HepG2 (cell line): ENCODE results near the gene CHAF1B. TPM values are rescaled to one million over a fixed set of nuclear protein-coding genes. Genes with fewer than 3 reads are reported as not detected.
"Not testable (repeated sequence)": the region's sequence is repeated elsewhere in the genome, so short reads cannot be mapped to it uniquely, and the experiment has no call there.

Source experiments
- ATAC-seq: fragments of 200-7000 bp; cut with Tn5 transposase; 3 replicates; pipeline ENCODE4 v1.9.1; 2020; ENCODE audit warnings: mild to moderate bottlenecking, moderate library complexity
- BruUV-seq: library from RNA; stranded (reverse); fragments of 400-500 nt; replicated peaks from 2 replicates; lab custom pipeline; 2021; lab: Mats Ljungman, UMichigan
- CTCF ChIA-PET: fragments of 300-600 bp; formaldehyde crosslinking; extraction: SDS; loops from one replicate; lab custom pipeline; 2021; ENCODE audit warnings: low total read pairs, inconsistent platforms, low intra/inter-chr PET ratio; lab: Yijun Ruan, JAX
- POLR2A ChIA-PET: fragments of 350-600 bp; sonication (Branson Sonifier 250); formaldehyde crosslinking; loops from one replicate; lab custom pipeline; 2020; ENCODE audit warnings: antibody characterized with exemption, inconsistent platforms; lab: Yijun Ruan, JAX
- DNase-seq: peaks from one replicate; pipeline ENCODE4 v3.0.0-alpha.2; 2015; ENCODE audit warnings: low spot score
- FAIRE-seq: peaks from 3 replicates; lab custom pipeline; 2011; peaks lifted over from hg19 to GRCh38; lab: Jason Lieb, UNC
- H2AFZ ChIP-seq: one replicate; pipeline ENCODE4 v1.6.1; 2011; ENCODE audit warnings: low read length, inconsistent platforms
- H3K27ac ChIP-seq: fragments of 300-600 bp; 3 replicates; pipeline ENCODE4 v1.8.0; 2011; ENCODE audit warnings: mixed run types, mild to moderate bottlenecking, mixed read lengths, low read length, inconsistent platforms; ENCODE audit not compliant: insufficient read depth; ENCODE audit errors: extremely low read length
- H3K27me3 ChIP-seq, 2 experiments: fragments of 200-600 bp in 1 of 2; 2 replicates in 1 of 2; 3 replicates in 1 of 2; pipeline versions ENCODE4 v1.6.0 to v1.8.0; 2011; ENCODE audit warnings: low read length in 2 of 2, mild to moderate bottlenecking in 2 of 2, moderate library complexity in 2 of 2, inconsistent platforms in 1 of 2; ENCODE audit not compliant: insufficient read depth in 2 of 2, control insufficient read depth in 1 of 2
- H3K36me3 ChIP-seq, 2 experiments: fragments of 200-600 bp in 1 of 2; replicated peaks in 1 of 2; 2 replicates in 1 of 2; 3 replicates in 1 of 2; pipeline versions ENCODE4 v1.5.1 to v1.8.0; 2011; ENCODE audit warnings: low read length in 2 of 2, inconsistent platforms in 1 of 2; ENCODE audit not compliant: insufficient read depth in 2 of 2, control insufficient read depth in 1 of 2
- H3K4me1 ChIP-seq: 2 replicates; pipeline ENCODE4 v1.5.1; 2012; ENCODE audit warnings: low read length, inconsistent platforms; ENCODE audit not compliant: insufficient read depth
- H3K4me2 ChIP-seq: 2 replicates; pipeline ENCODE4 v1.6.0; 2011; ENCODE audit warnings: low read depth, low read length, inconsistent platforms
- H3K4me3 ChIP-seq, 3 experiments: fragments of 200-600 bp in 1 of 3; sonication (generic), shearing (Covaris generic) in 1 of 3; replicated peaks in 1 of 3; 2 replicates each; pipeline ENCODE4 v1.5.1; 2011 to 2016; ENCODE audit warnings: low read length in 3 of 3, inconsistent platforms in 2 of 3, low read depth in 2 of 3, mild to moderate bottlenecking in 2 of 3, control low read depth in 1 of 3, mixed read lengths in 1 of 3; ENCODE audit not compliant: insufficient read depth in 1 of 3
- H3K79me2 ChIP-seq: one replicate; pipeline ENCODE4 v1.6.1; 2011; ENCODE audit warnings: low read length, inconsistent platforms; ENCODE audit not compliant: insufficient read depth
- H3K9ac ChIP-seq: 2 replicates; pipeline ENCODE4 v1.6.0; 2011; ENCODE audit warnings: mild to moderate bottlenecking, low read depth, low read length, inconsistent platforms; ENCODE audit not compliant: insufficient read depth
- H3K9me3 ChIP-seq: 2 replicates; pipeline ENCODE4 v1.5.1; 2012; ENCODE audit warnings: mild to moderate bottlenecking, low read length
- H4K20me1 ChIP-seq: 2 replicates; pipeline ENCODE4 v1.6.0; 2011; ENCODE audit warnings: inconsistent platforms, mild to moderate bottlenecking, low read length, moderate library complexity; ENCODE audit not compliant: insufficient read depth
- BCL6 ChIP-seq: IDR thresholded peaks from 2 replicates; pipeline ENCODE4 v1.6.1; 2016; ENCODE audit warnings: missing genetic modification reagents, missing compliant biosample characterization
- BRD4 ChIP-seq: sonication (generic); formaldehyde crosslinking; IDR thresholded peaks from 2 replicates; pipeline ENCODE4 v1.4.0; 2020; ENCODE audit warnings: missing genetic modification reagents
- MAFK ChIP-seq, 2 experiments: IDR thresholded peaks in 1 of 2; conservative IDR thresholded peaks in 1 of 2; 2 replicates each; pipeline ENCODE4 v1.6.1; 2011; ENCODE audit warnings: improper control_type of control experiment in 2 of 2, low read length in 2 of 2
- MBNL3 ChIP-seq: fragments of 250-450 bp; sonication (Bioruptor Pico); conservative IDR thresholded peaks from 2 replicates; pipeline ENCODE4 v1.8.0; 2022; ENCODE audit warnings: mild to moderate bottlenecking, inconsistent platforms
- NFE2L2 ChIP-seq: fragments of 150-350 bp; IDR thresholded peaks from 2 replicates; pipeline ENCODE4 v1.6.1; 2014; ENCODE audit warnings: low read length
- PCBP1 ChIP-seq: fragments of 200-400 bp; formaldehyde crosslinking; IDR thresholded peaks from 2 replicates; pipeline ENCODE4 v1.6.1; 2017; ENCODE audit warnings: mild to moderate bottlenecking, low read depth, low read length, borderline replicate concordance
- RAD21 ChIP-seq: fragments of 450-650 bp; formaldehyde crosslinking; IDR thresholded peaks from 2 replicates; pipeline ENCODE4 v1.5.0; 2020; ENCODE audit warnings: mild to moderate bottlenecking
- RAD51 ChIP-seq: fragments of 450-650 bp; IDR thresholded peaks from 2 replicates; pipeline ENCODE4 v1.6.1; 2016; ENCODE audit warnings: borderline replicate concordance
- ZBTB7B ChIP-seq: sonication (generic); formaldehyde crosslinking; IDR thresholded peaks from 2 replicates; pipeline ENCODE4 v1.4.0; 2020; ENCODE audit warnings: missing genetic modification reagents
- ZNF431 ChIP-seq: sonication (generic); formaldehyde crosslinking; IDR thresholded peaks from 2 replicates; pipeline ENCODE4 v1.9.0; 2022; ENCODE audit warnings: missing genetic modification reagents, low read depth, mild to moderate bottlenecking, borderline replicate concordance
- WGBS: methylation state at CpG from one replicate; pipeline ENCODE4 v1.1.6; 2017; ENCODE audit warnings: low lambda C conversion rate; 5-methylcytosine and 5-hydroxymethylcytosine counted together
- in situ Hi-C: cut with HindIII; loops from 2 replicates; pipeline ENCODE4 v1.10.0; 2017; ENCODE audit warnings: low pct_unique_long_range_greater_than_20kb; ENCODE audit not compliant: extremely low pct_ligation_motif_present
- intact Hi-C: fragments of 100-400 bp; cut with micrococcal nuclease; formaldehyde crosslinking; loops from one replicate; pipeline ENCODE4 v1.10.0; 2022; ENCODE audit not compliant: unreplicated experiment
- polyA plus RNA-seq, 8 experiments: library from polyadenylated mRNA; depleted of rRNA in 3 of 8; stranded (reverse) in 7 of 8; unstranded in 1 of 8; fragments of >200 nt; fragmentation: Illumina TruSeq in 4 of 8; extraction: Trizol in 4 of 8; gene quantifications; 2 replicates each; pipeline versions ENCODE4 v1.2.1 to v1.2.3, GENCODE V29; 2011 to 2016; ENCODE audit warnings: low read depth in 4 of 8, missing spikeins in 1 of 8, mixed read lengths in 1 of 8; ENCODE audit not compliant: insufficient read depth in 1 of 8
- total RNA-seq, 5 experiments: library from RNA; depleted of rRNA; stranded (reverse); fragments of >200 nt; fragmentation: Illumina TruSeq; extraction: Trizol; gene quantifications; 2 replicates each; pipeline ENCODE4 v1.2.3, GENCODE V29; 2016; ENCODE audit warnings: low read depth in 1 of 5

Gene CHAF1B
- total and polyA plus RNA-seq, 2 of the 13 experiments (the other 11 are each of a cell fraction or from before 2014, with no cell fraction given) = 5.1 to 14.1 TPM

GRCh38 chr21:36379251-36379650 is 5.9 kb upstream of the CHAF1B start:
- H3K4me1 ChIP-seq = peaks cover 34% of the 10 kb centered on the region
- WGBS = over 99% methylated on average over 6 of the region's 6 CpGs
- FAIRE-seq = no peak
- no peaks in the 10 kb centered on the region for H3K9me3 ChIP-seq
- peaks cover 3 to 28% of the 10 kb centered on the region in 2 experiments; a peak in 4 of 5 replicates for H3K36me3 ChIP-seq
- intact Hi-C loops = no loop called here
- no peak overlapping the region for H3K4me3 ChIP-seq
- H3K9ac ChIP-seq = no peak overlapping the region
- no peaks in the 10 kb centered on the region for H3K27me3 ChIP-seq
- CTCF ChIA-PET = no interaction called here
- no peak for DNase-seq
- no peak overlapping the region for H2AFZ ChIP-seq
- BruUV-seq = no TSS peak
- no peaks in the 10 kb centered on the region for H4K20me1 ChIP-seq
- in situ Hi-C loops = no loop called here
- ATAC-seq = no peak
- H3K79me2 ChIP-seq = no peaks in the 10 kb centered on the region
- TF ChIP-seq ZBTB7B (CRISPR knock-in tag) = no peak
- TF ChIP-seq PCBP1 = no peak
- no peak for TF ChIP-seq RAD51
- TF ChIP-seq ZNF431 (CRISPR knock-in tag) = no peak
- TF ChIP-seq BCL6 (CRISPR knock-in tag) = no peak
- no peak for TF ChIP-seq RAD21 (CRISPR knock-in tag)
- H3K27ac ChIP-seq = no peak overlapping the region
- H3K4me2 ChIP-seq = no peak overlapping the region
- POLR2A ChIA-PET = no interaction called here

GRCh38 chr21:36381841-36382589 is 3.2 kb upstream of the CHAF1B start:
- WGBS = 89% methylated on average over 9 of the region's 9 CpGs
- no peak overlapping the region for H3K4me2 ChIP-seq
- intact Hi-C loops = no loop called here
- no peak for FAIRE-seq
- TF ChIP-seq NFE2L2 = peak; percentile 87
- TF ChIP-seq MAFK (conservative IDR thresholded peaks at IDR 0.05 in 1 of 2, IDR thresholded peaks at IDR 0.05 in 1 of 2; ENCODE audit: low read length in 2 of 2) = peak; percentile 35 to 51; a peak in 3 of 4 replicates
- no peak for TF ChIP-seq MBNL3 (CRISPR knock-in tag)
- TF ChIP-seq BRD4 (CRISPR knock-in tag) = no peak
- H3K79me2 ChIP-seq = no peaks in the 10 kb centered on the region
- no peaks in the 10 kb centered on the region for H3K9me3 ChIP-seq
- peaks cover 52% of the 10 kb centered on the region for H3K4me1 ChIP-seq
- no TSS peak for BruUV-seq
- in situ Hi-C loops = no loop called here
- H2AFZ ChIP-seq = no peak overlapping the region
- H4K20me1 ChIP-seq = no peaks in the 10 kb centered on the region
- DNase-seq = no peak
- H3K27me3 ChIP-seq = no peaks in the 10 kb centered on the region
- ATAC-seq = no peak
- ChIA-PET CTCF (no interaction called here), POLR2A (no interaction called here)
- peaks cover 1 to 9% of the 10 kb centered on the region in 2 experiments; a peak in 2 of 5 replicates for H3K36me3 ChIP-seq
- no peak overlapping the region for H3K9ac ChIP-seq
- H3K4me3 ChIP-seq = no peak overlapping the region
- H3K27ac ChIP-seq = no peak overlapping the region

GRCh38 chr21:36382722-36383121 is 2.5 kb upstream of the CHAF1B start:
- WGBS = 85% methylated on average over 10 of the region's 10 CpGs
- H3K4me2 ChIP-seq, H3K4me3 ChIP-seq, H3K9me3 ChIP-seq, ATAC-seq, intact Hi-C loops, FAIRE-seq, H3K9ac ChIP-seq, H3K27ac ChIP-seq, H3K27me3 ChIP-seq, H3K79me2 ChIP-seq, DNase-seq, BruUV-seq, H4K20me1 ChIP-seq, H3K36me3 ChIP-seq, CTCF ChIA-PET, in situ Hi-C loops, H2AFZ ChIP-seq, POLR2A ChIA-PET: not testable (repeated sequence)
- peaks cover 49% of the 10 kb centered on the region for H3K4me1 ChIP-seq
